Measurements from ENCODE around the gene ZEB2.

DNA sequence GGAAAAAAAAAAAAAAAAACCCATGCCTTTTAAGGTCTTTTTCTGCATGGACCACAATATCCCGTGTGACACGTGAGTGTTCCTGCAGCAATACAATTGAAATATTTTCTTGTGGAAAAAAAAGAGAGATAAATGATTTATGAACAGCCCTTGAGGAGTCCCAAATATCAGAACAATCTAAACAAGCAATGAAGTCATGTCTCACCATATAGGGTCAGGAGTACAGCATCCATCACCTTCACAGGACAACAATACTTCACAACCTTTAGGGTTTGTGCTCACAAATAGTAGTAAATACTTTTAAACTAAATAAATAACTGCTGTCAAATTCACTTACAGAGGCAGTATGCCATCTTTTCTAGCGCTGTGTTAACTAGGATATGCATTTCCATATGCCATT, 87.9 kb downstream of the ZEB2 start:
- TF ChIP-seq, protein P1, sequence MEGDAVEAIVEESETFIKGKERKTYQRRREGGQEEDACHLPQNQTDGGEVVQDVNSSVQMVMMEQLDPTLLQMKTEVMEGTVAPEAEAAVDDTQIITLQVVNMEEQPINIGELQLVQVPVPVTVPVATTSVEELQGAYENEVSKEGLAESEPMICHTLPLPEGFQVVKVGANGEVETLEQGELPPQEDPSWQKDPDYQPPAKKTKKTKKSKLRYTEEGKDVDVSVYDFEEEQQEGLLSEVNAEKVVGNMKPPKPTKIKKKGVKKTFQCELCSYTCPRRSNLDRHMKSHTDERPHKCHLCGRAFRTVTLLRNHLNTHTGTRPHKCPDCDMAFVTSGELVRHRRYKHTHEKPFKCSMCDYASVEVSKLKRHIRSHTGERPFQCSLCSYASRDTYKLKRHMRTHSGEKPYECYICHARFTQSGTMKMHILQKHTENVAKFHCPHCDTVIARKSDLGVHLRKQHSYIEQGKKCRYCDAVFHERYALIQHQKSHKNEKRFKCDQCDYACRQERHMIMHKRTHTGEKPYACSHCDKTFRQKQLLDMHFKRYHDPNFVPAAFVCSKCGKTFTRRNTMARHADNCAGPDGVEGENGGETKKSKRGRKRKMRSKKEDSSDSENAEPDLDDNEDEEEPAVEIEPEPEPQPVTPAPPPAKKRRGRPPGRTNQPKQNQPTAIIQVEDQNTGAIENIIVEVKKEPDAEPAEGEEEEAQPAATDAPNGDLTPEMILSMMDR (IDR thresholded peaks at IDR 0.05), result no peak
- no peak for TF ChIP-seq POLR2A (IDR thresholded peaks at IDR 0.05)

Data from breast epithelium (tissue), 3 donors.